Choroid plexus epithelial cell (primary cell): Measurements from ENCODE around the gene AGR2.
A peak's percentile ranks its signal among the peaks of the same experiment; 100 is the strongest.
"Not testable (repeated sequence)": the region's sequence is repeated elsewhere in the genome, so short reads cannot be mapped to it uniquely, and the experiment has no call there.

Source experiments
- DNase-seq: peaks from one replicate; pipeline ENCODE4 v3.0.0-alpha.2; 2010; ENCODE audit warnings: low read depth
- H3K4me3 ChIP-seq: 2 replicates; pipeline ENCODE4 v1.5.1; 2011; ENCODE audit warnings: low read depth, mild to moderate bottlenecking, control low read depth, low read length, moderate library complexity
- TF ChIP-seq, protein P1 (sequence below): conservative IDR thresholded peaks from 2 replicates; pipeline ENCODE4 v1.5.1; 2011; ENCODE audit warnings: low read depth, mild to moderate bottlenecking, control low read depth, inconsistent platforms, low read length, moderate library complexity

Gene AGR2

DNA sequence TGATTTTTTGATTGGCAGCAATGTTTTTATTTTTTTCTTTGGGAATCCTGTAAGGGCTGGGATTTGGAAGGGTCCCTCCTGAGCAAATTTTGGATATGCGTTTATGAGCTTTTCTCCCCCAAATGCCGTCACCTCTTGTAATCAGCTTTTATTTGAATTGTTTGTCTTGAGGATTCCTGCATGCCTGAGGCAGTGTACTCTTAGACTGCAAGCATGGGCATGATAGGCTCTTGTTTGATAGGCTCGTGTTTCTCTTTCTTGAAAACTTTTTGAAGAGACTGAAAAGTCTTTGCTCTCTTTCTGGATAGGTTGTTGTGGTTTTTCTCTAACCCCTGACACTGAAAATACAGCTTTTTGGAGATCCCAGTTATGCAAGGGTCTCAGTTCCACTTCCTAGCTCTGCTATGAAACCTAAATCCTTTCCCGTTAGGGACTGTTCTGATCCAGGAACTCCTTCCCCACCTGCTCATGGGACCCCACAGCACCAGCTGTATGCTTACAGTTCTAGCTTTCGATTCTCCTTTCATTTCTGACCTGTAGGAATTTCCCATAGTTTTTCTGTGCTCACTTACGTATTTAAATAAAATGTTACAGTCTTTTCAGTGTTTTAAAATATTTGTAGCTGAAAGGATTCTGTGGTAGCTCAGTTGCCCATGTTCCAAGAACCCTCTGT, 34.0 kb downstream of the AGR2 start:
- H3K4me3 ChIP-seq: no peak overlapping the region
- DNase-seq: peak; percentile 8
- TF ChIP-seq, protein P1, sequence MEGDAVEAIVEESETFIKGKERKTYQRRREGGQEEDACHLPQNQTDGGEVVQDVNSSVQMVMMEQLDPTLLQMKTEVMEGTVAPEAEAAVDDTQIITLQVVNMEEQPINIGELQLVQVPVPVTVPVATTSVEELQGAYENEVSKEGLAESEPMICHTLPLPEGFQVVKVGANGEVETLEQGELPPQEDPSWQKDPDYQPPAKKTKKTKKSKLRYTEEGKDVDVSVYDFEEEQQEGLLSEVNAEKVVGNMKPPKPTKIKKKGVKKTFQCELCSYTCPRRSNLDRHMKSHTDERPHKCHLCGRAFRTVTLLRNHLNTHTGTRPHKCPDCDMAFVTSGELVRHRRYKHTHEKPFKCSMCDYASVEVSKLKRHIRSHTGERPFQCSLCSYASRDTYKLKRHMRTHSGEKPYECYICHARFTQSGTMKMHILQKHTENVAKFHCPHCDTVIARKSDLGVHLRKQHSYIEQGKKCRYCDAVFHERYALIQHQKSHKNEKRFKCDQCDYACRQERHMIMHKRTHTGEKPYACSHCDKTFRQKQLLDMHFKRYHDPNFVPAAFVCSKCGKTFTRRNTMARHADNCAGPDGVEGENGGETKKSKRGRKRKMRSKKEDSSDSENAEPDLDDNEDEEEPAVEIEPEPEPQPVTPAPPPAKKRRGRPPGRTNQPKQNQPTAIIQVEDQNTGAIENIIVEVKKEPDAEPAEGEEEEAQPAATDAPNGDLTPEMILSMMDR: no peak

DNA sequence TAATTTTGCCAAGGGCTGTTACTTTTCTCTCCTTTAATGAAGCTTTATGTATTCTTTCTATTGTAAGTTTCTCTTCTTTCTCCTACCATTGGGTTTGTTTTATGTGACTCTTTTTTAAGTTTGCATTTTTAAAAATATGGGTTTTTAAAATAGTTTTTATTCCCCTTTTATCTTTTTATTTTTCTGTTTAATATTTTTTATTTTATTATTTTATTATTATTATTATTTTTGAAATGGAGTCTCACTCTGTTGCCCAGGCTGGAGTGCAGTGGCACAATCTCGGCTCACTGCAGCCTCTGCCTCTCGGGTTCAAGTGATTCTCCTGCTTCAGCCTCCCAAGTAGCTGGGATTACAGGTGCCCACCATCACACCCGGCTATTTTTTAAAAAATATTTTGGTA, 34.8 kb downstream of the AGR2 start:
- H3K4me3 ChIP-seq, DNase-seq: not testable (repeated sequence)

GRCh38 chr7:16765436-16765859, 39.4 kb downstream of the AGR2 start:
- TF ChIP-seq, protein P1: no peak
- no peak for DNase-seq
- no peak overlapping the region for H3K4me3 ChIP-seq

GRCh38 chr7:16764942-16765341, 39.9 kb downstream of the AGR2 start:
- TF ChIP-seq, protein P1: no peak
- no peak overlapping the region for H3K4me3 ChIP-seq
- no peak for DNase-seq

DNA sequence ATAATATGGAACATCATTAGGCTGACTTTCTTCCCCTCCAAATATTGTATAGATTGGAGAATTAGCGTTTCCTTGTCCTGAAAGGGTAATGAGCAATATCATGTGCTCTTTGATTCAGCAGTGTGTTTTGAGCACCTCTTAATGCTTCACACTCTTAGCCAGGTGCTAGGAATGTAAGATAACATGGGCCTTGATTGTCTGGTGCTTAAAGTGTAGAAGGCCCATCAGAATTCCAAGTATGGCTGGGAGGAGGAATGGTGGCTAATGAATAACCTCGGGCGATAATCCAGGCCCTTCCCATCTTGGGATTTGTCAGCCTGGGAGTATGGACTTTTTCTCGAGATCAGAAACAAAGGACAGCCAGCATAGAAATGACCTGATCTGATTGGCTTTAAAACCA, 42.6 kb downstream of the AGR2 start:
- DNase-seq: no peak
- H3K4me3 ChIP-seq: no peak overlapping the region
- TF ChIP-seq, protein P1: no peak

GRCh38 chr7:16759840-16760239, 45.0 kb downstream of the AGR2 start:
- TF ChIP-seq, protein P1: no peak
- no peak overlapping the region for H3K4me3 ChIP-seq
- no peak for DNase-seq

- no peak for DNase-seq
- TF ChIP-seq, protein P1: no peak
- no peak overlapping the region for H3K4me3 ChIP-seq
These were observed 45.9 kb downstream of the AGR2 start for GRCh38 chr7:16758631-16759611.
